ENCODE measurements around the gene KRT5. TPM values are rescaled to one million over a fixed set of nuclear protein-coding genes. Genes with fewer than 3 reads are reported as not detected.

KRT5 gene
- total RNA-seq, 1 donor from 2014 or later: not detected

GRCh38 chr12:52546126-52546525, 25.9 kb upstream of the KRT5 start:
- Mint-ChIP-seq H3K36me3 (ENCODE audit: low read depth) (no peaks in the 10 kb centered on the region), H3K27me3 (ENCODE audit: insufficient read depth) (peaks cover 3% of the 10 kb centered on the region), H3K4me3 (no peak overlapping the region), H3K4me1 (ENCODE audit: low read depth) (peaks cover 6% of the 10 kb centered on the region), H3K9me3 (no peaks in the 10 kb centered on the region), H3K27ac (no peak overlapping the region)
- no peak for DNase-seq (ENCODE audit: low spot score)
- intact Hi-C loops (cut with micrococcal nuclease): no loop called here

- intact Hi-C loops (cut with micrococcal nuclease): no loop called here
- Mint-ChIP-seq H3K9me3 (no peaks in the 10 kb centered on the region), H3K4me3 (no peak overlapping the region), H3K4me1 (ENCODE audit: low read depth) (peaks cover 6% of the 10 kb centered on the region), H3K36me3 (ENCODE audit: low read depth) (no peaks in the 10 kb centered on the region), H3K27ac (no peak overlapping the region), H3K27me3 (ENCODE audit: insufficient read depth) (peaks cover 2% of the 10 kb centered on the region)
- DNase-seq (ENCODE audit: low spot score): no peak
Measured at GRCh38 chr12:52543985-52544883, 24.0 kb upstream of the KRT5 start.

- H3K36me3 Mint-ChIP-seq (ENCODE audit: low read depth): no peaks in the 10 kb centered on the region
- intact Hi-C loops (cut with micrococcal nuclease): no loop called here
- H3K27ac Mint-ChIP-seq: no peak overlapping the region
- peaks cover 4% of the 10 kb centered on the region for H3K27me3 Mint-ChIP-seq (ENCODE audit: insufficient read depth)
- peaks cover 6% of the 10 kb centered on the region for H3K4me1 Mint-ChIP-seq (ENCODE audit: low read depth)
- H3K9me3 Mint-ChIP-seq: no peaks in the 10 kb centered on the region
- no peak overlapping the region for H3K4me3 Mint-ChIP-seq
- DNase-seq (ENCODE audit: low spot score): no peak
Measured at GRCh38 chr12:52542785-52543318, 22.7 kb upstream of the KRT5 start.

GRCh38 chr12:52542157-52542556, 22.0 kb upstream of the KRT5 start:
- peaks cover 6% of the 10 kb centered on the region for H3K4me1 Mint-ChIP-seq (ENCODE audit: low read depth)
- DNase-seq (ENCODE audit: low spot score): no peak
- H3K36me3 Mint-ChIP-seq (ENCODE audit: low read depth): no peaks in the 10 kb centered on the region
- no peak overlapping the region for H3K27ac Mint-ChIP-seq
- H3K9me3 Mint-ChIP-seq: no peaks in the 10 kb centered on the region
- H3K27me3 Mint-ChIP-seq (ENCODE audit: insufficient read depth): peaks cover 8% of the 10 kb centered on the region
- no peak overlapping the region for H3K4me3 Mint-ChIP-seq
- intact Hi-C loops (cut with micrococcal nuclease): no loop called here

- Mint-ChIP-seq H3K4me1 (ENCODE audit: low read depth) (peaks cover 6% of the 10 kb centered on the region), H3K9me3 (no peaks in the 10 kb centered on the region), H3K4me3 (no peak overlapping the region), H3K36me3 (ENCODE audit: low read depth) (no peaks in the 10 kb centered on the region), H3K27ac (no peak overlapping the region), H3K27me3 (ENCODE audit: insufficient read depth) (peaks cover 8% of the 10 kb centered on the region)
- DNase-seq (ENCODE audit: low spot score): no peak
- intact Hi-C loops (cut with micrococcal nuclease): no loop called here
Measured at GRCh38 chr12:52541709-52542108, 21.5 kb upstream of the KRT5 start.

- intact Hi-C loops (cut with micrococcal nuclease): no loop called here
- peaks cover 6% of the 10 kb centered on the region for H3K4me1 Mint-ChIP-seq (ENCODE audit: low read depth)
- no peak overlapping the region for H3K4me3 Mint-ChIP-seq
- no peak overlapping the region for H3K27ac Mint-ChIP-seq
- H3K27me3 Mint-ChIP-seq (ENCODE audit: insufficient read depth): peaks cover 8% of the 10 kb centered on the region
- DNase-seq (ENCODE audit: low spot score): no peak
- H3K9me3 Mint-ChIP-seq: no peaks in the 10 kb centered on the region
- no peaks in the 10 kb centered on the region for H3K36me3 Mint-ChIP-seq (ENCODE audit: low read depth)
Measured at GRCh38 chr12:52540531-52540930, 20.3 kb upstream of the KRT5 start.

GRCh38 chr12:52539821-52540173, 19.6 kb upstream of the KRT5 start:
- intact Hi-C loops (cut with micrococcal nuclease): no loop called here
- peaks cover 6% of the 10 kb centered on the region for H3K4me1 Mint-ChIP-seq (ENCODE audit: low read depth)
- no peak overlapping the region for H3K4me3 Mint-ChIP-seq
- no peaks in the 10 kb centered on the region for H3K36me3 Mint-ChIP-seq (ENCODE audit: low read depth)
- peaks cover 7% of the 10 kb centered on the region for H3K27me3 Mint-ChIP-seq (ENCODE audit: insufficient read depth)
- H3K9me3 Mint-ChIP-seq: no peaks in the 10 kb centered on the region
- no peak for DNase-seq (ENCODE audit: low spot score)
- no peak overlapping the region for H3K27ac Mint-ChIP-seq

GRCh38 chr12:52539083-52539820, 19.1 kb upstream of the KRT5 start:
- no peaks in the 10 kb centered on the region for H3K36me3 Mint-ChIP-seq (ENCODE audit: low read depth)
- intact Hi-C loops (cut with micrococcal nuclease): no loop called here
- H3K27me3 Mint-ChIP-seq (ENCODE audit: insufficient read depth): peaks cover 7% of the 10 kb centered on the region
- H3K4me3 Mint-ChIP-seq: no peak overlapping the region
- no peak overlapping the region for H3K27ac Mint-ChIP-seq
- no peak for DNase-seq (ENCODE audit: low spot score)
- peaks cover 6% of the 10 kb centered on the region for H3K4me1 Mint-ChIP-seq (ENCODE audit: low read depth)
- H3K9me3 Mint-ChIP-seq: no peaks in the 10 kb centered on the region

- H3K9me3 Mint-ChIP-seq: no peaks in the 10 kb centered on the region
- H3K4me1 Mint-ChIP-seq (ENCODE audit: low read depth): no peaks in the 10 kb centered on the region
- intact Hi-C loops (cut with micrococcal nuclease): no loop called here
- no peak overlapping the region for H3K27ac Mint-ChIP-seq
- DNase-seq (ENCODE audit: low spot score): no peak
- H3K36me3 Mint-ChIP-seq (ENCODE audit: low read depth): no peaks in the 10 kb centered on the region
- peaks cover 7% of the 10 kb centered on the region for H3K27me3 Mint-ChIP-seq (ENCODE audit: insufficient read depth)
- no peak overlapping the region for H3K4me3 Mint-ChIP-seq
Measured at GRCh38 chr12:52537101-52537500, 16.9 kb upstream of the KRT5 start.

GRCh38 chr12:52535574-52535973, 15.4 kb upstream of the KRT5 start:
- peaks cover 7% of the 10 kb centered on the region for H3K27me3 Mint-ChIP-seq (ENCODE audit: insufficient read depth)
- no peak overlapping the region for H3K4me3 Mint-ChIP-seq
- H3K4me1 Mint-ChIP-seq (ENCODE audit: low read depth): no peaks in the 10 kb centered on the region
- intact Hi-C loops (cut with micrococcal nuclease): no loop called here
- no peaks in the 10 kb centered on the region for H3K9me3 Mint-ChIP-seq
- no peaks in the 10 kb centered on the region for H3K36me3 Mint-ChIP-seq (ENCODE audit: low read depth)
- no peak overlapping the region for H3K27ac Mint-ChIP-seq
- no peak for DNase-seq (ENCODE audit: low spot score)

- H3K36me3 Mint-ChIP-seq (ENCODE audit: low read depth): no peaks in the 10 kb centered on the region
- intact Hi-C loops (cut with micrococcal nuclease): no loop called here
- H3K4me3 Mint-ChIP-seq: no peak overlapping the region
- no peaks in the 10 kb centered on the region for H3K4me1 Mint-ChIP-seq (ENCODE audit: low read depth)
- no peaks in the 10 kb centered on the region for H3K9me3 Mint-ChIP-seq
- no peak for DNase-seq (ENCODE audit: low spot score)
- H3K27me3 Mint-ChIP-seq (ENCODE audit: insufficient read depth): peaks cover 7% of the 10 kb centered on the region
- no peak overlapping the region for H3K27ac Mint-ChIP-seq
Measured at GRCh38 chr12:52534482-52534881, 14.3 kb upstream of the KRT5 start.

- intact Hi-C loops (cut with micrococcal nuclease): no loop called here
- peaks cover 7% of the 10 kb centered on the region for H3K27me3 Mint-ChIP-seq (ENCODE audit: insufficient read depth)
- H3K36me3 Mint-ChIP-seq (ENCODE audit: low read depth): no peaks in the 10 kb centered on the region
- H3K4me1 Mint-ChIP-seq (ENCODE audit: low read depth): no peaks in the 10 kb centered on the region
- H3K9me3 Mint-ChIP-seq: no peaks in the 10 kb centered on the region
- no peak overlapping the region for H3K4me3 Mint-ChIP-seq
- no peak for DNase-seq (ENCODE audit: low spot score)
- H3K27ac Mint-ChIP-seq: no peak overlapping the region
Measured at GRCh38 chr12:52533686-52534470, 13.7 kb upstream of the KRT5 start.

Measured in activated T-helper 1 cell treated with anti-CD3 and anti-CD28 coated beads, Interleukin-12 subunit alpha, Interleukin-12 subunit beta, Interleukin-2, Interleukin-4 antibody, amounts not matched to agents 30 ng/mL and 10 ng/mL and 1 ng/mL, durations not matched to agents 14 hours and 24 hours and 36 hours (primary cell).